Panc1 (cell line): ENCODE data around the gene TBC1D17.

ENCODE experiments used
- POLR2AphosphoS5 ChIP-seq: IDR thresholded peaks from 2 replicates; pipeline ENCODE4 v1.6.1; 2012; ENCODE audit warnings: mild to moderate bottlenecking, low read depth, low read length, moderate library complexity
- SIN3A ChIP-seq: IDR thresholded peaks from 2 replicates; pipeline ENCODE4 v1.6.1; 2012; ENCODE audit warnings: low read depth, mild to moderate bottlenecking, low read length, moderate library complexity, borderline replicate concordance; ENCODE audit not compliant: insufficient read depth
- TF ChIP-seq, protein P1 (sequence below): fragments of 450-650 bp; IDR thresholded peaks from 2 replicates; pipeline ENCODE4 v1.5.1; 2017; ENCODE audit warnings: mild to moderate bottlenecking

DNA sequence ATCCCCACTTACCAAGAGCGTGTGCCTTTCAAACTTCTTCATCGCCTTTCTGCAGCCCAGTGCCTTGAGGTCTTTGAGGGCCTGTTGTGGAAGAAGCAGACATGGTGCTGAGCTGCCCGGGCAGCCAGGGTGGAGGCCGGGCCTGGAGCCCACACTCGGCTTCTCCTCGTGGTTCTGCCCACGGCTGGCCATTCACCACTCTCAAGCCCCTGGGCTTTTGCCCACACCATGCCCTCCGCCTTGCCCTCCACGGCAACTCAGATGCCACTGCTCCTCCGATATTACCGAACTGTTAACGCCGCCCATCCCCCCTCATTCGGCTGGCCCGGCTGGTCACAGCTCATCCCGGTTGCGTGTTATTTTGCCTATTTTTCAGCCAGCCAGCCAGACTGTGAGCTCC is 13.9 kb downstream of the TBC1D17 start:
- TF ChIP-seq, protein P1, sequence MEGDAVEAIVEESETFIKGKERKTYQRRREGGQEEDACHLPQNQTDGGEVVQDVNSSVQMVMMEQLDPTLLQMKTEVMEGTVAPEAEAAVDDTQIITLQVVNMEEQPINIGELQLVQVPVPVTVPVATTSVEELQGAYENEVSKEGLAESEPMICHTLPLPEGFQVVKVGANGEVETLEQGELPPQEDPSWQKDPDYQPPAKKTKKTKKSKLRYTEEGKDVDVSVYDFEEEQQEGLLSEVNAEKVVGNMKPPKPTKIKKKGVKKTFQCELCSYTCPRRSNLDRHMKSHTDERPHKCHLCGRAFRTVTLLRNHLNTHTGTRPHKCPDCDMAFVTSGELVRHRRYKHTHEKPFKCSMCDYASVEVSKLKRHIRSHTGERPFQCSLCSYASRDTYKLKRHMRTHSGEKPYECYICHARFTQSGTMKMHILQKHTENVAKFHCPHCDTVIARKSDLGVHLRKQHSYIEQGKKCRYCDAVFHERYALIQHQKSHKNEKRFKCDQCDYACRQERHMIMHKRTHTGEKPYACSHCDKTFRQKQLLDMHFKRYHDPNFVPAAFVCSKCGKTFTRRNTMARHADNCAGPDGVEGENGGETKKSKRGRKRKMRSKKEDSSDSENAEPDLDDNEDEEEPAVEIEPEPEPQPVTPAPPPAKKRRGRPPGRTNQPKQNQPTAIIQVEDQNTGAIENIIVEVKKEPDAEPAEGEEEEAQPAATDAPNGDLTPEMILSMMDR: no peak
- TF ChIP-seq SIN3A (no peak), POLR2AphosphoS5 (no peak)
